ENCODE results near the gene SEC22A.

SEC22A gene, protein sequence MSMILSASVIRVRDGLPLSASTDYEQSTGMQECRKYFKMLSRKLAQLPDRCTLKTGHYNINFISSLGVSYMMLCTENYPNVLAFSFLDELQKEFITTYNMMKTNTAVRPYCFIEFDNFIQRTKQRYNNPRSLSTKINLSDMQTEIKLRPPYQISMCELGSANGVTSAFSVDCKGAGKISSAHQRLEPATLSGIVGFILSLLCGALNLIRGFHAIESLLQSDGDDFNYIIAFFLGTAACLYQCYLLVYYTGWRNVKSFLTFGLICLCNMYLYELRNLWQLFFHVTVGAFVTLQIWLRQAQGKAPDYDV

DNA sequence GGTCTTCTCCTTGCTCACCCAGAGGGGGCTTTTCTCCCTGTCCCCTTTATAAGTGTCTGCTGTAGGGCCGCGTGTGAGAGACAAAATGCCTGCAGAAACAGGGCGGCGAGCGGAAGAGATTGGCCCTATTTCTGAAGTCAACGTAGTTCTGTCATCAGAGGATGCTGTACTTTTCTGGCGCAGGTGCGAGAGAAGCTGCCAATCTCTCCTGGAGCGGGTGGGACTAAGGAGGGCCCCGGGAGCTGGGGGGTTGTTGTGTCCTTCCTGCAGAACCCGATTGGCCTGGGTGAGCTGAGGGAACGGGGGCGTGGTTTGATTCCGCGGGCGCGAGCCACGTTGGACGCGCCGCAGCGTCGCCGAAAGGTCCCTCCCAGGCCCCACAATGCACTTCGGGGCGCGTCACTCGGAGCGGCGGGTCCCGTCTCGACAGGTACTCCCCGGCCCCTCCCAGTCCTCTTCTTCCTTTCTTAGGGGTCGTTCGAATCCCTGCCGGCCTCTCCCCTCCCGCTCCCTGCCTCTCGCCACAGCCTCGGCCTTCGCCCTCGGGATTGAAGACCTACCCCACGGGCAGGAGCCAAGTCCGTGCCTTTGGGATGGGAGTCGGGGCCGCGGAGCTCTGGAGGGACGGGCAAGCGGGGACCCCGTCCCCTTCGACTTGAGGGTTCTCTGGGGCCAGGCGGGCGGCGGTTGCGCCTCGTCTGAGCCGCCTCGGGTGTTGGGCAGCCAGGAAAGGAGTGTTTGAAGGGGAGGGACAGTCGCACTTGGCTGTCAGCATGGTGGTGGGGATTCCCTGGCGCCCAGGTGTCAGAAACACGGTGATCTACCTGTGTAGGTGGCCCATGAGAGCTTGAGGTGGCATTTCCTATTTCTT lies at the start of gene SEC22A:
Gene SEC22A (plus strand): TSS at position 387 of the 871 bp plus-strand sequence. CDS start 7,275 bp downstream, outside the sequence.
- peak; percentile 70 to 76 for DNase-seq (ENCODE audit: low read depth in 2 of 2)

DNA sequence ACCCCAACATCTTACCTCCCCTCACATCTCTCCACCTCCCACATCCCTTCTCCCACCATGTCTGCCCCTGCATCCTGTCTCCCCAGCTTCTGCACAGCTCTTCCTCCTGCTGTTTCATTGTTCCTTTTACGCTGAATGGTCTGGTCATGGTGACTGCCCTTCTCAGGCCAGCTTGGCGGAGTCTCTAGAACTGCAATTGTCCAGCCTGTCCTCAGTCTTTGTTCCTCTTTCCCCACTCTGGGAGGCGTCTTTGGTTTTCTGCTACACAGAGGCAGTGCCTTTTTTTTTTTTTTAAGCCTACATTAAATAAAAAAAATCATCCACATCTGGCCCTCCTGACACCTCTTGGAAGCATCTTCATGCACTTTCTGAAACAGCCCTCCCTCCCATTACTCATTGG lies 49.1 kb upstream of the SEC22A start:
- DNase-seq (ENCODE audit: low read depth in 2 of 2): no peak

GRCh38 chr3:123153125-123154019 lies 48.4 kb upstream of the SEC22A start:
- no peak for DNase-seq (ENCODE audit: low read depth in 2 of 2)

GRCh38 chr3:123154020-123154985 lies 47.4 kb upstream of the SEC22A start:
- no peak for DNase-seq (ENCODE audit: low read depth in 2 of 2)

GRCh38 chr3:123155471-123156011 lies 46.2 kb upstream of the SEC22A start:
- DNase-seq (ENCODE audit: low read depth in 2 of 2): no peak

GRCh38 chr3:123156276-123156995 lies 45.3 kb upstream of the SEC22A start:
- DNase-seq (ENCODE audit: low read depth in 2 of 2): no peak

DNA sequence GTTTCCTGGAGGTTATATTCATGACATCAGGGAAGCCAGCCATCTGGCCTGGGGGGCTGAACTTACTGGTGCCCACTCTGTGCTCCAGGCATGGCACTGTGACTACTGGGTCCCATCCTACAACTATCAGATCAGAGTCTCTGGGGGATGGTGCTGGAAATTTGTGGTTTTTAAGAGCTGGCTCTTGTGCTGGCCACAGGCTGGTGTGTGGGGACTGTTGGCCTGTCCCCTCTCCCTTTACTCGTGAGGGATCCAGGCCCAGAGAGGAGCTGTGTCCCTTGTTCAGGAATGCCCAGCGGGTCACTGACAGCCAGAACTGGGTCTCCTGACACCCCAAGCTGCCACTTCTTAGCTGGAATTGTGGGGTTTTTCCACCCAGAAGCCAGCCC lies 44.5 kb upstream of the SEC22A start:
- DNase-seq (ENCODE audit: low read depth in 2 of 2): no peak

DNA sequence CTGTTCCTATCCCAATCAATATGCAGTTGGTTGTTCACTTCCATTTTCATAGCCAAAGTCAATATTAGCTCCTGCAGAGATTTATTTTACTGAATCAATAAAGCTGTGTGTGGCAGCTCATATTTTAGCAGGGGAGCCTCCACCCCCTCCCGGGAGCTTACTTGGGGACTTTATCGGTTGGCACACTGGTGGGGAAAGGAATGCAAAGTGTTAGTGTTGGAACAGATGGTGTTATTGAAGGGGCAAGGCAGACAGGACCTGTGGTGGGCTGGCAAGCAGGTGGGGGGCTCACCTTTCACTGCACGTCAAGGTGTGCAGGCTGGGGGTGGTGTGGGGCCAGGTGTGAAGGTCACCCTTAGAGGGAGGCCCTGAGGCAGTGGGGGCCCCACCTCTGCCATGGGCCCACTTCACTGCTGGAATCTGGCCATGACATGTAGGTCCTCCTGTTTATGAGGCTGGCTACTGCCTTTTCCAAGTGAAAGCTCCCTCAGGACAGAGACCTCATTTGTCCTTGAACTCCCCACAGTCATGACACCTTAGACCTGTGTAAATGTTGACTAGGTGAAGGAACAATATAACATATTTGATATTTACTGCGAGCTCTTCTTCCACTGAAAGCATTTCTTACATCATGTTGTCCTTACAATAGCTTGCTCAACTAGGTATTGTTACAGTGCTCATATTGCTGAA lies 44.0 kb upstream of the SEC22A start:
- no peak for DNase-seq (ENCODE audit: low read depth in 2 of 2)

DNA sequence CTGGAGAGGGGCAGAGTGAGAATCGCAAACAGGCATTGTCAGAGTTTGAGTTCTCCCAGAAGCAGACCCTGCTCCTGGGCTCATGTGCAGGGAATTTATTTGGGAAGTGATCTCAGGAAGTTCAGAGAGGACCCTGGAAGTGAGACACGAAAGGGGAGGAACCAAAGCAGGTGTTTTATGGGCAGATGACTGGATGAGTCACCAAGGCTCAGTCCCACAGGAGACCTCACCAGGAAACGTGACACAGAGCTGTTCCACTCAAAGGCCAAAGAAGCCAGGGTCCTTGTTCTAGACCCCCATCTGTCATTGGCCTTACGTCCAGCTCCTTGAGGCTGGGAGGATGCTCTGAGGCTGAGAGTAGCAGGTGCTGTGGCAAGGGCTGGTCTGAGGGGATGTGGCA lies 43.4 kb upstream of the SEC22A start:
- DNase-seq (ENCODE audit: low read depth in 2 of 2): no peak

DNA sequence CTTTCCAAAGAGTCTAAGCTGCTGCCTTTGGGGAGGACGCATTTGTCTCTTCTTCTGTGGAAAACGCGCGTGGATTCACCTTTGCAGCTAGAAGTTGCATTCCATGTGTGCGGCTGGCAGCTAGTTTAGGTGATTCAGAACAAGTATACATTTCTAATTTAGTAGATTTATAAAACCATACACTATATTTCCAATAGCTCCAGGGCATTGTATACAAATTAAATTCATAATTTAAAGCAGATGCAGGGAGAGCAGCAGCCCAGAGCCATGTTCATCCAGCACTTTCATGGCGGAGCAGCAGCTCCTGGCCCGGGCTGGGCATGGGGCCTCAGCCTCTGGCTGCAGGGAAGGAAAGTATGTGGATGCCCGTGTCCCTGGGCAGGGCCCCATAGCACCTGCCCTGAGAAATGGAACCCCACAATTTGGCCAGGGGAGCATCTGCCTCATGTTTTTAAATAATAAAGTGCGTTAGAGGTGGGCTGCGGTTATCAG lies 42.8 kb upstream of the SEC22A start:
- no peak for DNase-seq (ENCODE audit: low read depth in 2 of 2)

DNA sequence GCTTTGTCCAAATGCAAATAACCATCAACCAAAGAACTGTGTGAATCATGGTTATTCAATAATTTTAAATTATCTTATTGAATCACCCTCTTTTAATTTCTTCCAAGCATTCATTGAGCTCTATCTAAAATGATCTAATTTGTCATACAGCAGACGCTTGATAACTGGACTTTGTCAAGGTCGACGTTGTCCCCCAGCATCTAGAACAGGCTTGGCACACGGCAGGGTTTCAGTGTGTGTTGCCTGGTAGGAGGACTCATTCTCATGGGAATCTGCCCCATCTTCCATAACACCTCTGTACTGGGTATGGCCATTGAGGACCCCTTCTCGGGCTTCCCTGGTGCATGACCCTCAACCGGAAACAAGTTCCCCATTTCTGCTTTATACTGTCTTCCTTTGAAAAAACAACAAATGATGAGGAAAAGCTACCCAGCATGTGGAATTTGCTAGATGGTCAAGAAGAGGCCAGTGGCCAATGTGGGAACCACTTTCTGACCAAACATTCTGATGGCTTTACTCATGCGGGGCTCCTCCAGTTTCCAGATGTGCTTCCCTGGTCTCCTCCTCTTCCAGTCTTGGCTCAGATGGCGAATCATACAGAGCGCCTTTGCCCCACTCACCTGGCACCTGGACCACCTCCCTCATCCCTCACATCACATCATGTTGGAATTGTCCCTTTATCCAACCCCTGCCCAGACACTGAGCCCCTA lies 41.7 kb upstream of the SEC22A start:
- DNase-seq (ENCODE audit: low read depth in 2 of 2): no peak

DNA sequence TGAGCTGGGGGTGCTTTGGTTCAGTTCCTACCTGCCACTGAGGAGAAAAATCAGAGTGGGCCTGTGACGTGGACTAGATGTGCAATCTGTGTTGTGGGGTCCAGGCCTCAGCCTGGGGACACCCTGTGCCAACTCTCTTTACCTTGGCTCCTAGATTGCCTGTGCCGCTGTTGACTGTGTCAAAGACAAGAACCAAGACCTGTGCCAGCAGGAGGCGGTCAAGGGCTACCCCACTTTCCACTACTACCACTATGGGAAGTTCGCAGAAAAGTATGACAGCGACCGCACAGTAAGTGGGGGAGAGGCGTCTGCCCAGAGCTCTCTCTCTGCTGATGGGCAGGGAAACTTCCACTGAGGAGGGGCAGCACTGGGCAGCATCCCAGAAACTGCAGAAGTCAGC lies 40.6 kb upstream of the SEC22A start:
- DNase-seq (ENCODE audit: low read depth in 2 of 2): no peak

DNA sequence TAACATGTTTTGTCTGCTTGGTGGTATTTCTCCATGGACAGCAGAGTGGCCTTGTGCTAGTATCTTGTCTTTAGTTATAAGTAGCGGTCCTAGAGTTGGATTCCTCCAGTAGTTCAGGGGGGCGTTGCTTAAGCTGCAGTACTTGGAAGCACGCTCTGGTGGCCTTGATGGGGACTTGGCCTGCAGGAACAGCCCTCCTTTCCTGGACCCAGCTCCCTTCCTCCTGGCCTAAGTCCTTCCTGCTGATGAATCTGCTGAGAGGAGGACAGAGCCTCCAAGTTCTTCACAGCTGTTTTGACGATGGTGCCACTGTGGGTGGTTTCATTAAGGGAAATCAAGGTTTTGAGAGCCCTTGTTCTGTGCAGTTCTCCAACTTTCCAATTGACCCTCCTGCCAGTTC lies 38.6 kb upstream of the SEC22A start:
- DNase-seq (ENCODE audit: low read depth in 2 of 2): no peak

DNA sequence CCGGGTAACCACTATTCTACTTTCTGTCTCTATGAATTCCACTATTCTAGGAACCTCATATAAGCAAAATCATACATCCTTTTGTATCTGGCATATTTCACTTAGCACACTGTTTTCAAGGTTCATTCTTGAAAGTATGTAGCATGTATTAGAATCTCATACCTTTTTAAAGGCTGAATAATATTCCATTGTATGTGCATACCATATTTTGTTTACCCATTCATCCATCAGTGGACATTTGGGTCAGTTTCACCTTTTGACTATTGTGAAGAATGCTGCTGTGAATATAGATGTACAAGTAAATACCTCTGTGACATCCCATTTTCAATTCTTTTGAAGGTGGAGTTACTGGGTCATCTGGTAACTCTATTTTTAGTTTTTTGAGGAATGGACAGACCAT lies 36.6 kb upstream of the SEC22A start:
- no peak for DNase-seq (ENCODE audit: low read depth in 2 of 2)

GRCh38 chr3:123167686-123168085 lies 34.1 kb upstream of the SEC22A start:
- DNase-seq (ENCODE audit: low read depth in 2 of 2): no peak

- DNase-seq (ENCODE audit: low read depth in 2 of 2): no peak
These were observed 33.6 kb upstream of the SEC22A start for GRCh38 chr3:123168122-123168521.

GRCh38 chr3:123168605-123169004 lies 33.1 kb upstream of the SEC22A start:
- DNase-seq (ENCODE audit: low read depth in 2 of 2): no peak

- no peak for DNase-seq (ENCODE audit: low read depth in 2 of 2)
These were observed 32.2 kb upstream of the SEC22A start for GRCh38 chr3:123169492-123169929.

Measured in fibroblast of skin of left biceps (primary cell).